Activated CD4-positive, CD25-positive, alpha-beta regulatory T cell (primary cell): ENCODE data around the gene SMCR8.
"Not testable (repeated sequence)": the region's sequence is repeated elsewhere in the genome, so short reads cannot be mapped to it uniquely, and the experiment has no call there.

Source experiments
- DNase-seq, 4 experiments: peaks; one replicate each; lab custom pipeline; 2025; lab: John Stamatoyannopoulos, UW

The SMCR8 gene

DNA sequence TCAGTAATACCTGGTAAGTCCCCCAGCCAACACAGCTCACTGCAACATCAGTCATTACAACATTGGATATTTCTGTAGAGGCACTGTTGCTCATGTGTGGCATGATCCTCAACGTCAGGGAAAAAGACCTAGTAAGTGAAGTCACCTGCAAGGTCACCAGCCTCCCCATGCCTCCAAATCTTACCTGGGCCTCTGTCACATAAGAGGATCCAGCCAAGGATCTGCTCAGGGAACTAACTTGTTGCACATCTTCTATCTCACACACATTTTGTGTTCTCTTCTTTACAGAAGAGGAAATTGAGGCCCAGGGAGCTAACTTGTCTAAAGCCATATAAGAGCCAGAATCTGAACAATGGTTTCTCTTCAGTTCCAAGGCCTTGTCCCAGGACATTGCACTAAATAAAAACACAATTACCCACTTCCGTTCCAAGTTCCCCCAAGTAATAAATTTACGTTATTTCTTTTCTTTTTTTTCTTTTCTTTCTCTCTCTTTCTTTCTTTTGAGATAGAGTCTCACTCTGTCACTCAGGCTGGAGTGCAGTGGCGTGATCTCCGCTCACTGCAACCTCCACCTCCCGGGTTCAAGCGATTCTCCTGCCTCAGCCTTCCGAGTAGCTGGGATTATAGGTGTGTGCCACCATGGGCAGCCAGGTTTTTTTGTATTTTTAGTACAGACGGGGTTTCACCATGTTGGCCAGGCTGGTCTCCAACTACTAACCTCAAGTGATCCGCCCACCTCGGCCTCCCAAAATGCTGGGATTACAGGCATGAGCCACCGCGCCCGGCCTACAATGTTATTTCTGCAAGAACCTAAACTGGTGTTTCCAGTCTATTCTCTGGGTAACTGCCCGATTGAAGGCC, 47.0 kb downstream of the SMCR8 start:
- DNase-seq = no peak

GRCh38 chr17:18362698-18363100, 47.6 kb downstream of the SMCR8 start:
- DNase-seq = no peak

DNA sequence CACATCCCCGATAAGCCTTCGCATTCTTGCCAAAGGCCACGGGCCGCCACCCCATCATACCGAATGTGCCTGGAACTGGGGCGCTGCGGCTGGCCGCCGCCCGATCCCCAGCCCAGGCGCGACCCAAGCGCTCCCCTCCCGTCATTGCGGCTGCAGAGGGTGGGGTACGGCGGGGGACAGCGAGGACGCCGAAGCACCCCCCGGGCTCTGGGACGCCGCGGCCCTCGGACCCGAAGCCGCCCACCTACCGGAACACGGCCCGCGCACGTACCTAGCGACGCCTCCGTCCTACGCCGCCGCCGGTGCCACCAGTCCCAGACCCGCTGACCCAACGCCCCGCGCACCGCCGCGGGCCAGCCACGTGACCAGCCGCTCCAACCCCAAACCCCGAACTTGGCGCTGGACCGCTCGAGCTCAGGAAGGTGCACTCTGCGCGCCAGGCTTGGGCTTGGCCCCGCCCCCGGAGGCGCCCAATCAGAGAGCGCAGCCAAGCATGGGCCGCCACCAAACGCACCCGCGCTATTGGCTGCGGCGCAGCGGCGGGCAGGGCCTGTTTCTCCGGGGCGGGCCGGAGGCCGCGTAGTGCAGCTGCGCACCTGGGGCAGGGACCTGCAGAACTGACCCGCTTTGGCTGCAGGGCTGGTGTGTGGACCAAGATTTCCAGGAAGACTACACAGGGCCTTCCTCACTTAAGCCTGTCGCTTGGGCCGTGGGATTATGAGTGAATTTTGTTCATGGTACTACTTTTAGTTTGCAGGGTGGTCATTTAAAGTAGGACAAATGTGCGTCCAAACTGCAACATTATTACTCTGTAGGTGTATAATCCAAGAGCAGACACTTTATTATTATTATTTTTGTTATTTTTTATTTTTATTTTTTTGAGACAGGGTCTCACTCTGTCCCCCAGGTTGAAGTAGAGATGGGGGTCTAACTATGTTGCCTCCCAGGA, 48.3 kb downstream of the SMCR8 start, which contains the start of gene SHMT1:
TSS of gene SHMT1 (minus strand) at position 450 of the 949 bp plus-strand sequence. CDS start 7,569 bp downstream, outside the sequence.
- DNase-seq = peak; percentile 78 to 86 (median 83)

GRCh38 chr17:18364166-18364565, 49.1 kb downstream of the SMCR8 start:
- DNase-seq = no peak

GRCh38 chr17:18368946-18369345, 53.9 kb downstream of the SMCR8 start:
- no peak for DNase-seq

DNA sequence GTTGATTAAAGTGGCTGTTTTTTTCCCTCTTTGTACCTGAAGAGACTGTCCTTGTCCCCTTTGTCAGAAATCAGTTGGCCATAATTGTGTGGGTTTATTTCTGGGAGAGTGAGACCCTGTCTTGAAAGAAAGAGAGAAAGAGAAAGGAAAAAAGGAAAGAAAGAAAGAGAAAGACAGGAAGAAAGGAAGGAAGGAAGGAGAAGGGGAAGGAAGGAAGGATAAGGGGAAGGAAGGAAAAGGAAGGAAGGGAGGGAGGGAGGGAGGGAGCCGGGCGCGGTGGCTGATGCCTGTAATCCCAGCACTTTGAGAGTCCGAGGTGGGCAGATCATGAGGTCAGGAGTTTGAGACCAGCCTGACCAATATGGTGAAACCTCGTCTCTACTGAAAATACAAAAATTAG, 55.7 kb downstream of the SMCR8 start:
- DNase-seq = no peak

GRCh38 chr17:18371455-18371854, 56.4 kb downstream of the SMCR8 start:
- DNase-seq = no peak

DNA sequence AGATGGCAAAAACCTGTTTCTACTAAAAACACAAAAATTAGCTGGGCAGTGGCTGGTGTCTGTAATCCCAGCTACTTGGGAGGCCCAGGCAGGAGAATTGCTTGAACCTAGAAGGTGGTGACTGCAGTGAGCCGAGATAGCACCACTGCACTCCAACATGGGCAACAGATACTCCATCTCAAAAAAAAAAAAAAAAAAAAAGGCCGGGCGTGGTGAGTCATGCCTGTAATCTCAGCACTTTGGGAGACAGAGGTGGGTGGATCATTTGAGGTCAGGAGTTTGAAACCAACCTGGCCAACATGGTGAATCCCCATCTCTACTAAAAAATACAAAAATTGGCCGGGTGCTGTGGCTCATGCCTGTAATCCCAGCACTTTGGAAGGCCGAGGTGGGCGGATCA, 58.1 kb downstream of the SMCR8 start:
- not testable (repeated sequence) for DNase-seq

DNA sequence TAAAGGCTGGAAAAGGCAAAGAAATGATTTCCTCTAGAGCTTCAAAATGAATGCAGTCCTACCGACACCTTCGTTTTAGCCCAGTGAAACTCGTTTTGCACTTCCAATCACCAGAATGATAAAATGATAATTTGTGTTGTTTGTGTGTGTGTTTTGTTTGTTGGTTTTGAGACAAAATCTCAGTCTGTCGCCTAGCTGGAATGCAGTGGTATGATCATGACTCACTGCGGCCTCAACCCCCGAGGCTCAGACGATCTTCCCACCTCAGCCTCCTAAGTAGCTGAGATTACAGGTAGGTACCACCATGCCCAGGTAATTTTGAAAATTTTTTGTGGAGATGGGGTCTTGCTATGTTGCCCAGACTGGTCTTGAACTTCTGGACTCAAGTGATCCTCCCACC, 59.1 kb downstream of the SMCR8 start:
- DNase-seq = no peak
